ENCODE measurements around the gene DBN1.

DNA sequence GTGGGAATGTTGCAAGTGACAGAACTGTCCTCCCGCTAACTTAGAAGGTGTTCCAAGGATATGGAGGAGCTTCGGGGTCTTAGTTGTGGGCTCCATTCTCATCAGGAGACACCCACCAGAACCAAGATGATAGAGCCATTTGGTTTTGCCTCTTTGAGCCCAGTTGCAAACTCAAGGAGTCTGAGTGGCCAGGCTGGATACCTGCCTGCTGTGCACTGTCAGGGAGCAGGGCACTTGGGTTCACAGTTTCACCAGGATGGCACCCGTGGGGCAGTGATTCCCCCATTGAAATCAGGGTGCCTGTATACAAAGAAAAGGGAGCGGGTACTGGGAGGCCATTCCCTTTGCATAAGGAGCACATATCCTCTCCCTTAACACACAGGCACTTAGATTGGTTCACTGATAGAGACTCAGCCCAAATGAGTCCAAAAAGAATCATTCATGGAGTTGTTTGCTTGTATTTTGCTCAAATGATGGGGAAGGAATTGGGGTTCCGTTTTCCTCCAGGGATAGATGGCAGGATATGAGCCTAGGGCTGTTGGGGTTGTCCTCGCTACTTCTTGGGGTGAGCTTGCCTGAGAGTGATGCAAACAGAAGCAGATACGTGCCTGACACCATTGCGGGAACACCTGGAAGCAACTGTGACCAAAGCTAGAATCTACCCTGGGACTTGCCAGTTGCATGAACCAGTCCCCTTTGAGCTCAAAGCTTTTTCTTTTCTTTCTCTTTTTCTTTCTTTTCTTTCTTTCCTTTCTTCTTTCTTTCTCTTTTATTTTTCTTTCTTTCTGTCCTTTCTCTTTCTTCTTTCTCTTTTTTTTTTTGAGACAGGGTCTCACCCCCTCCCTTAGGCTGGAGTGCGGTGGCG is 28.1 kb downstream of the DBN1 start:
- TF ChIP-seq SIRT6 (IDR thresholded peaks at IDR 0.05; ENCODE audit: low read length): no peak
- TF ChIP-seq CHD7 (IDR thresholded peaks at IDR 0.05; ENCODE audit: insufficient replicate concordance, low read length): no peak
- no peak for TF ChIP-seq TAF1 (IDR thresholded peaks at IDR 0.05; ENCODE audit: low read depth, low read length)
- no peak for TF ChIP-seq NRF1 (IDR thresholded peaks at IDR 0.05; ENCODE audit: low read depth, low read length)
- no peak for TF ChIP-seq FOSL1 (IDR thresholded peaks at IDR 0.05; ENCODE audit: insufficient read depth, low read depth, low read length)
- no peak for TF ChIP-seq RAD21 (IDR thresholded peaks at IDR 0.05 in 1 of 2, conservative IDR thresholded peaks at IDR 0.05 in 1 of 2; ENCODE audit: low read depth in 2 of 2, low read length in 2 of 2)
- peak in 1 of 2 experiments; percentile 36; a peak in 1 of 3 replicates for TF ChIP-seq POLR2A (IDR thresholded peaks at IDR 0.05; ENCODE audit: control extremely low read depth in 1 of 2, low read depth in 2 of 2, low read length in 2 of 2)
- no peak for TF ChIP-seq YY1 (IDR thresholded peaks at IDR 0.05; ENCODE audit: low read depth, low read length)
- no peak for TF ChIP-seq SRF (IDR thresholded peaks at IDR 0.05; ENCODE audit: low read depth, low read length)
- TF ChIP-seq POU5F1 (IDR thresholded peaks at IDR 0.05; ENCODE audit: low read depth, low read length): no peak
- peak; percentile 34; the same call in 1 of the 2 replicates for TF ChIP-seq POLR2AphosphoS5 (IDR thresholded peaks at IDR 0.05; ENCODE audit: low read depth, low read length)
